ENCODE results near the gene ALX4.

The ALX4 gene

DNA sequence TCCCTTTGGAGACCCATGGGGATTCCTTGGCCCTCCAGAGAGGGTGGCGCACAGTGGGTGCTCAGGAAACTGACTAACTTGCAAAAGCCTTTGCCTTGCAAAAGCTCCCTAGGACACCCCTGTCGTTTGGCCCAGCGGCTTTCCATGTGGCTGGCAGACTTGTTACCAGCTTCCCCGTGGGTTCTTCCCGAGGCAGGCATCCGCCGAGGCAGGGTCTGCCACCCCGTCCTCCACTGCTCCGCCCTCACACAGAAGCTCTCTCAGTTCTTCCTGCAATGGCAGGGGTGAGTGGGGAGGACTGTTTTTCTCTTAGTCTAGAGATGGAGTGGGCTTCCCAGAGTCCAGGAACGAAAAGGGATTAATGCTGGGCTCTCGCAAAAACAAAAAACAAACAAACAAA is 23.0 kb downstream of the ALX4 start:
- H3K27me3 ChIP-seq (ENCODE audit: low read depth, low read length), result peaks cover 5% of the 10 kb centered on the region; the same call in 1 of the 2 replicates
- H3K36me3 ChIP-seq (replicated peaks; ENCODE audit: low read depth, low read length), result no peaks in the 10 kb centered on the region
- H4K20me1 ChIP-seq (ENCODE audit: insufficient read depth, low read length), result no peaks in the 10 kb centered on the region
- TF ChIP-seq, protein P1, sequence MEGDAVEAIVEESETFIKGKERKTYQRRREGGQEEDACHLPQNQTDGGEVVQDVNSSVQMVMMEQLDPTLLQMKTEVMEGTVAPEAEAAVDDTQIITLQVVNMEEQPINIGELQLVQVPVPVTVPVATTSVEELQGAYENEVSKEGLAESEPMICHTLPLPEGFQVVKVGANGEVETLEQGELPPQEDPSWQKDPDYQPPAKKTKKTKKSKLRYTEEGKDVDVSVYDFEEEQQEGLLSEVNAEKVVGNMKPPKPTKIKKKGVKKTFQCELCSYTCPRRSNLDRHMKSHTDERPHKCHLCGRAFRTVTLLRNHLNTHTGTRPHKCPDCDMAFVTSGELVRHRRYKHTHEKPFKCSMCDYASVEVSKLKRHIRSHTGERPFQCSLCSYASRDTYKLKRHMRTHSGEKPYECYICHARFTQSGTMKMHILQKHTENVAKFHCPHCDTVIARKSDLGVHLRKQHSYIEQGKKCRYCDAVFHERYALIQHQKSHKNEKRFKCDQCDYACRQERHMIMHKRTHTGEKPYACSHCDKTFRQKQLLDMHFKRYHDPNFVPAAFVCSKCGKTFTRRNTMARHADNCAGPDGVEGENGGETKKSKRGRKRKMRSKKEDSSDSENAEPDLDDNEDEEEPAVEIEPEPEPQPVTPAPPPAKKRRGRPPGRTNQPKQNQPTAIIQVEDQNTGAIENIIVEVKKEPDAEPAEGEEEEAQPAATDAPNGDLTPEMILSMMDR (IDR thresholded peaks at IDR 0.05; ENCODE audit: low read depth, low read length), result no peak
- TF ChIP-seq EZH2phosphoT487 (IDR thresholded peaks at IDR 0.05; ENCODE audit: low read depth), result no peak
- H3K4me3 ChIP-seq (ENCODE audit: low read length), result no peak overlapping the region
- H3K9me3 ChIP-seq (ENCODE audit: insufficient read depth, low read length), result no peaks in the 10 kb centered on the region
- H3K9ac ChIP-seq (ENCODE audit: low read length), result no peak overlapping the region
- H3K4me2 ChIP-seq (ENCODE audit: low read length), result no peak overlapping the region
- no peak overlapping the region for H2AFZ ChIP-seq (ENCODE audit: low read depth, low read length)
- H3K79me2 ChIP-seq (ENCODE audit: low read length), result no peaks in the 10 kb centered on the region
- no peaks in the 10 kb centered on the region; the same call in 1 of the 2 replicates for H3K4me1 ChIP-seq (ENCODE audit: low read length)
- no peak overlapping the region for H3K27ac ChIP-seq (ENCODE audit: low read length)

DNA sequence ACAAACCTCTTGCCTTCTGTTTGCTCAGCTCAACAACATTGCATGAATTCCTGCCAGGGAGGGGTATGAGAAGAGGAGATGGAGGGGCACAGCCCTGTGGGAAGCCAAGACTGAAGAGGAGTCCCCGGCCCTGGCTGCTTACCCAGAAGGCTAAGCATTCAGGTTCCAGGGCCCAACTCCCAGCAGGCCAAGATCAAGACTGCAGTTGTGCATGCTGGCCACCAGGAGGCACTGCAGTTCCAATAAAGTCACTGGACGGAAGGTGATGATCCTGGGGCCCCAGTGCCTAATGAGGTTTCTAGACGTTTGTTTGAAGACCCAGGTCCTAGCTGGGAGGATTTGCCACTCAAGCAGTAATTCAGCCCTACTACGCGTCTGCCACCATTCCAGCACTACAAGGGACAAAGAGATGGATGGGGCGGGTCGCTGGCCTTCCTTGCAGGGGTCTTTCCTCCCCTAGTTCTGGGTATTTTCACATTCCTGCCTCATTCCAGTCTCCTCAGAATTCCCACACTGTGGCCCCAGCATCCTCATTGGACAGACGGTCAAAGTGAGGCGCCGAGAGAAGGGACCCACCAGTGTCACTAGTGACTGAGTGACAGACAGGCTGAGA is 23.6 kb downstream of the ALX4 start:
- no peak overlapping the region for H3K9ac ChIP-seq (ENCODE audit: low read length)
- no peak overlapping the region for H3K27ac ChIP-seq (ENCODE audit: low read length)
- H3K9me3 ChIP-seq (ENCODE audit: insufficient read depth, low read length), result no peaks in the 10 kb centered on the region
- no peaks in the 10 kb centered on the region for H3K79me2 ChIP-seq (ENCODE audit: low read length)
- H3K36me3 ChIP-seq (replicated peaks; ENCODE audit: low read depth, low read length), result no peaks in the 10 kb centered on the region
- no peak overlapping the region for H3K4me3 ChIP-seq (ENCODE audit: low read length)
- no peak overlapping the region for H3K4me2 ChIP-seq (ENCODE audit: low read length)
- no peaks in the 10 kb centered on the region for H4K20me1 ChIP-seq (ENCODE audit: insufficient read depth, low read length)
- no peaks in the 10 kb centered on the region; the same call in 1 of the 2 replicates for H3K4me1 ChIP-seq (ENCODE audit: low read length)
- peak overlapping the region; percentile 84 for H2AFZ ChIP-seq (ENCODE audit: low read depth, low read length)
- H3K27me3 ChIP-seq (ENCODE audit: low read depth, low read length), result peaks cover 5% of the 10 kb centered on the region; the same call in 1 of the 2 replicates
- TF ChIP-seq EZH2phosphoT487 (IDR thresholded peaks at IDR 0.05; ENCODE audit: low read depth), result no peak
- TF ChIP-seq, protein P1 (IDR thresholded peaks at IDR 0.05; ENCODE audit: low read depth, low read length), result peak; percentile 95

DNA sequence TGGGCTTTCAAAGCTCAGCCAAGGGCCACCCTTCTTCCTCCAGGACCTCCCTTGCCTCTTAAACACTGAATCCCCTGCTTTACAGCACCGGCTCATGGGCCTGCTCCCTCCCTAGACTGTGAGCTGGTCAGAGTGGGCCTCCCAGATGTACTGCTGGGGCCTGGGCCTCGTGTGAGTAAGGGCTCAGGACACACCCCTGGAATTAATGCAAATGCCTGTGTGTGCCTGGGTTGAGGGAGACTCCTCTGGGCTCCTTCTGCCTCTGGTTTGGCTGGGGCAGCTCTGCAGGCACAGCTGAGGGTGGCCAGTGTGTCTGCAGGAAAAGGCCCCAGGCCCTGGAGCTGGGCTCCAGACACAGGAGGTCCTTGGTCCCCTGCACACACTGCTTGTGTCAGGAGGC is 24.2 kb downstream of the ALX4 start:
- Histone ChIP-seq H3K4me1 (ENCODE audit: low read length) (no peaks in the 10 kb centered on the region; the same call in 1 of the 2 replicates), H3K36me3 (replicated peaks; ENCODE audit: low read depth, low read length) (no peaks in the 10 kb centered on the region), H3K4me3 (ENCODE audit: low read length) (no peak overlapping the region), H3K4me2 (ENCODE audit: low read length) (no peak overlapping the region), H3K27ac (ENCODE audit: low read length) (no peak overlapping the region), H3K9ac (ENCODE audit: low read length) (no peak overlapping the region), H3K27me3 (ENCODE audit: low read depth, low read length) (peaks cover 5% of the 10 kb centered on the region; the same call in 1 of the 2 replicates), H3K9me3 (ENCODE audit: insufficient read depth, low read length) (no peaks in the 10 kb centered on the region), H2AFZ (ENCODE audit: low read depth, low read length) (peak overlapping the region; percentile 84; the same call in 1 of the 2 replicates), H3K79me2 (ENCODE audit: low read length) (no peaks in the 10 kb centered on the region), H4K20me1 (ENCODE audit: insufficient read depth, low read length) (no peaks in the 10 kb centered on the region)
- TF ChIP-seq, protein P1 (IDR thresholded peaks at IDR 0.05; ENCODE audit: low read depth, low read length), result no peak
- TF ChIP-seq EZH2phosphoT487 (IDR thresholded peaks at IDR 0.05; ENCODE audit: low read depth), result no peak

DNA sequence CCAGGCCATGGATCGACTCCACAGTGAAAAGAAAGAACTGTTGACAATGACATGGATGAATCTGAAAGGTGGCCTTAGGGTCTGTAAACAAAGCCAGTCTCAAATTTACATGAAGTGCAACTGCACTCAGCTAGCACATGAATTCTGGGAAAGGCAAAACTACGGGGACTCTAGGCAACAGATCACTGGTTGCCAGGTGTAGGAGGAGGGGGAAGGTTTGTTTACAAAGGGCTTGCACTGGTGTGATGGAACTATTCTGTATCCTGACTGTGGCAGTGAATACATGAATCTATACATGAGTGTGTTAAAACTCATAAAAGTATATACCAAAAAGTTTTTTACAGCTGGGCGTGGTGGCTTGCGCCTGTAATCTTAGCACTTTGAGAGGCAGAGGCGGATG is 27.3 kb downstream of the ALX4 start:
- no peaks in the 10 kb centered on the region for H3K9me3 ChIP-seq (ENCODE audit: insufficient read depth, low read length)
- H3K9ac ChIP-seq (ENCODE audit: low read length), result no peak overlapping the region
- H3K36me3 ChIP-seq (replicated peaks; ENCODE audit: low read depth, low read length), result no peaks in the 10 kb centered on the region
- H3K4me3 ChIP-seq (ENCODE audit: low read length), result no peak overlapping the region
- H3K4me1 ChIP-seq (ENCODE audit: low read length), result no peaks in the 10 kb centered on the region; the same call in 1 of the 2 replicates
- no peaks in the 10 kb centered on the region for H4K20me1 ChIP-seq (ENCODE audit: insufficient read depth, low read length)
- H2AFZ ChIP-seq (ENCODE audit: low read depth, low read length), result no peak overlapping the region
- H3K79me2 ChIP-seq (ENCODE audit: low read length), result no peaks in the 10 kb centered on the region
- H3K4me2 ChIP-seq (ENCODE audit: low read length), result no peak overlapping the region
- H3K27ac ChIP-seq (ENCODE audit: low read length), result no peak overlapping the region
- H3K27me3 ChIP-seq (ENCODE audit: low read depth, low read length), result peaks cover 9% of the 10 kb centered on the region; the same call in 1 of the 2 replicates
- no peak for TF ChIP-seq EZH2phosphoT487 (IDR thresholded peaks at IDR 0.05; ENCODE audit: low read depth)
- TF ChIP-seq, protein P1 (IDR thresholded peaks at IDR 0.05; ENCODE audit: low read depth, low read length), result no peak
